Prostate gland (tissue), 2 donors: ENCODE data around the gene PRR12.

ENCODE experiments used
- CTCF ChIP-seq, 4 experiments: fragments of 200-600 bp in 2 of 4; fragments of 450-650 bp in 2 of 4; sonication (generic) in 2 of 4; IDR thresholded peaks; 1 replicate in 3 of 4; 2 replicates in 1 of 4; pipeline ENCODE4 v1.5.1; 2016 to 2019; ENCODE audit warnings: antibody characterized with exemption in 4 of 4, mild to moderate bottlenecking in 2 of 4, moderate library complexity in 2 of 4
- POLR2A ChIP-seq: fragments of 450-650 bp; IDR thresholded peaks from one replicate; pipeline ENCODE4 v1.6.1; 2016; ENCODE audit warnings: antibody characterized with exemption, mild to moderate bottlenecking
- POLR2AphosphoS5 ChIP-seq: sonication (generic); formaldehyde crosslinking; IDR thresholded peaks from one replicate; pipeline ENCODE4 v1.6.1; 2017; ENCODE audit warnings: antibody characterized with exemption

- TF ChIP-seq CTCF (IDR thresholded peaks at IDR 0.05) (peak in 1 of 4 experiments; percentile 21), POLR2A (peak; percentile 75), POLR2AphosphoS5 (peak; percentile 95)
These were observed 49.3 kb downstream of the PRR12 start, which contains the start of gene RRAS for GRCh38 chr19:49640113-49640898.
